NCI-H1436 treated with DMSO at 0.1 percent for 48 hours (cell line): ENCODE data around the gene PTPN1.
"Not testable (repeated sequence)": the region's sequence is repeated elsewhere in the genome, so short reads cannot be mapped to it uniquely, and the experiment has no call there.

Experiments
- DNase-seq: peaks from one replicate; lab custom pipeline; 2025; lab: John Stamatoyannopoulos, UW

PTPN1 gene

DNA sequence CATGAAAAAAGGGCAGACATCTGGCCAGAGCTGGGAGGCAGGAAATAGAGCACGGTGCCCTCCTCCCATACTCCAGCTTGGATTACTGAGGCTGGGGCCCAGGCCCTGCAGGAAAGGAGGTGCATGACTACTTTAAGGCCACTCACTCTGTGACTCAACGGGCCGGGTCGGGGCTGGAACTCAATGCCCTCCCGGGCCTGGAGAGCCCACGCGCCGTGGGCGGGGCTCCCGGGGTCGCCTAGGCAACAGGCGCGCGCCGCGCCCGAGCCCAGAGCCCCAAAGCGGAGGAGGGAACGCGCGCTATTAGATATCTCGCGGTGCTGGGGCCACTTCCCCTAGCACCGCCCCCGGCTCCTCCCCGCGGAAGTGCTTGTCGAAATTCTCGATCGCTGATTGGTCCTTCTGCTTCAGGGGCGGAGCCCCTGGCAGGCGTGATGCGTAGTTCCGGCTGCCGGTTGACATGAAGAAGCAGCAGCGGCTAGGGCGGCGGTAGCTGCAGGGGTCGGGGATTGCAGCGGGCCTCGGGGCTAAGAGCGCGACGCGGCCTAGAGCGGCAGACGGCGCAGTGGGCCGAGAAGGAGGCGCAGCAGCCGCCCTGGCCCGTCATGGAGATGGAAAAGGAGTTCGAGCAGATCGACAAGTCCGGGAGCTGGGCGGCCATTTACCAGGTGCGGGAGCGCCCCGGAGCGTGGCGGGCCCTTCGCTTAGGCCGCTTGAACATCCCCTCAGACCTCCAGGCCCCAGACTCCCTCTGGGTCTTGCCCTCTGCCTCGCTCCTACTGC is at the start of gene PTPN1:
PTPN1 (plus strand) TSS at position 461 of the 783 bp plus-strand sequence; CDS start at position 606, 145 bp downstream.
- DNase-seq, result peak; percentile 87

DNA sequence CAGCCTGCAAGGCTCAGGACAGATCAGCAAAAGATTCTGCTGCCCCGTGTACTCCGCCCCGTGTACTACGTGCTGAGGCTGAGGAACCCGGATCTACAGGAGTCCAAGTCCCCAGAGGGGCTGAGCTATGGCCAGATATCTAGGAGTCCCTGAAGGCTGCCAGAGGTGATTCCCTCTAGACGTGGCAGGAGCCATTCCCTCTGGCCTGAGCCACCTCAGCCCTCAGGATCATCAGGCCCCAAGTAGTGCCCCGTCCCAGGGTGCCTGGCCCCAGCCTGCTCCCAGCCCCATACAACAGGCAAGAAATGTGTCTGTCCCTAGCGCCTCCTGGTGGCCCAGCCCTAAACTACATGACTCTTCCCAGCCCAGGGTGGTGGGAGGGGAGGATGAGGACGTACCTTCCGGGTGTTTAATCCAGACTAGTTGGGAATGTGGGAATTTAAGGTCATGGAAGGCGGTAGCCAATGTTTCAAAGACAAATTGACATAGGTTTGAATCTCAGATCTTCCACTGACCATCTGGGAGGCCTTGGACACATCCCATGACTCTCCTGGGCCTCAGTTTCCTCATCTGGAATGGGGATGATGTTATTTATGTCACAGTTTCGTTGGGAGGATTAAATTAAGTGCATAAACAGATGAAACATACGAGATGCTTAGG is 49.4 kb upstream of the PTPN1 start:
- peak; percentile 12 for DNase-seq

DNA sequence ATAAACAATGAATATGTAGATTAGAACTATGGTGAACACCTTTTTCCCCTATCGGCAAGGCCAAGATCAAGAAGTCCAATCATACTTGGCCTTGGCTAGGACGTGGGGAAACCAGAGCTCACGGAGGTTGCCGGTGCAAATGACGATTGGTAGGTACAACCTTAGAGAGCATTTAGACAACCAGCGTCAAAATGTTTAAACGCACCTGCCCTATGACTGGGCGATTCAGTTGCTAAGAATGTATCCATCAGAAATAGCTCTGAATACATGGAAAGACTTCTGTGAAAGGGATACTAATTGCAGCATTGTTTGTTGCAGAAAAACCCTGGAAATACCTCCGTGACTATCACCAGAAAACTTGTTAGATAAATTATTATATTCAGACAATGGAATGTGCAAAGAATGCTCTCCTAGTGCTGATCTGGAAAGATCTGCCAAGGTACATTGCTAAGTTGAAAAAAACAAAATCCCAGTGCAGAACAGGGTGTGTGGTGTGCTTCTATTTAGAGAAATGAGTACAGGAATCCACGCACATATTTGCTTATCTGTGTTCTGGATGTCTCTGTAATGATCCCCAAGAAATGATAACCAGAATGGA is 48.0 kb upstream of the PTPN1 start:
- no peak for DNase-seq

DNA sequence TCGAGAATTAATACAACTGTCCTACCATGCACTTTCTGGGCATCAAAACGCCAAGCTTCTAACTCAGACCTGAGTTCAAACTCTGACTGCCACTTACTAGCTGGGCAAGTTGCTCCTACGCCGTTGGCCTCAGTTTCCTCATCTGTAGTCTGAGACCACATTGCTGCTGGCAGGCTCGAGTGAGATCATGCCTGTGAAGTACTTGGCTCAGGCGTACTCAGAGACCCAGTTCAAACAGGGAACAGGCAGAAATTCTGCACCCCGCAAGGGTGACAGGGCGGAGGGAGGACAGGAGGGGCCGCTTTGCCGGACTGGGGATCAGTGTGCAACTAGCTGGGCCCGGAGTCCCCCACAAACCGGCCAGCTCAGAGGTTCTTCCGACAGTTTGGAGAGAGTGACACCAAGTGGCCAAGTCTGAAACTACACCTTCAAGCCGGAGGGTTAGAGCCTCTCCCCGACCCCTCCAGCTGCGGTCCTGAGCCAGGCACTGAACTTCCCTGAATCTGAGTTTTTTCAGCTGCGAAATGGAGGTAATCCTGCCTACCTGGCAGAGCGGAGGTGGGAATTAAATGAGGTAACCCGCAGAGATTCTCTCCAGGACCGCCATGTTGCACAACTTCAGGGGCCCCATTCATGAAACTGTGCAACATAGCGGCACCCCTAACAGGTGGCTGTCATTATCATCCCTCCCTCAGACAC is 46.0 kb upstream of the PTPN1 start:
- DNase-seq, result no peak

DNA sequence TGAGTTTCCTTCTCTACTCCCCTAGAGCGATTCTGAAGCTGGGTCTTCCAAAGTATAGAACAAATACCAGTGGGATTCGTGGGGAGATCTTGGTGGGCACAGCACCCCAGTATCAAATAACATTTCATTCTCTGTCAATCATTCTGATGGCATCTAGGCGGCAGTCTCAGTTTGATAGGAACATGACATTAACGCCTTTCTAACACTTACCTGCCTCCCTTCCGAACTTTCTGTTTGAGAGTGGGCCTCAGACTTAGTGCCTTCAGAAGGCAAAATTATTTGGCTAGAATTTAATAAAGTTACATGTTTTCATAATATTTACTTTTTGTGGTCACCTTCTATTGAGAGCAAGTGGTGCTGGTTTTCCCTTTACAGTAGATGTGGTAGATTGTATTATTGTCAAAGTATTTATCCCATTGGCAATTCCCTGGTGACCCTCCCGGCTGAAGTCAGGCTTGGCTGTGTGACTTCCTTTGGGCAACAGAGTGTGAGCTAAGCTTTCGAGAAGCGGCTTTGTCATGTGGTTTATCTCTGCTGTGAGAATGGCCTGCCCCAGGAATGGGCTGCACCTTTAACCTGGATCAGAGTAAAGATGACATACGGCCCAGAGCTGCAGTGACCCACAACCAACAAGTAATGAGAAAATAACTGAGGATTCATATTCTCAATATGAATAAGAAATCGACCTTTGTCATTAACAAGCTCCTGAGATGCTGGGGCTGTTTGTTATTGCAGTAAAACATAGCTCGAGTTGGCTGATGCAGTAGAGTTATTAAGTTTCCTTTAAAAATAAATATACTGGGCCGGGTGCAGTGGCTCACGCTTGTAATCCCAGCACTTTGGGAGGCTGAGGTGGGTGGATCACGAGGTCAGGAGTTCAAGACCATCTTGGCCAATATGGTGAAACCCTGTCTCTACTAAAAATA is 45.2 kb upstream of the PTPN1 start:
- DNase-seq, result no peak

DNA sequence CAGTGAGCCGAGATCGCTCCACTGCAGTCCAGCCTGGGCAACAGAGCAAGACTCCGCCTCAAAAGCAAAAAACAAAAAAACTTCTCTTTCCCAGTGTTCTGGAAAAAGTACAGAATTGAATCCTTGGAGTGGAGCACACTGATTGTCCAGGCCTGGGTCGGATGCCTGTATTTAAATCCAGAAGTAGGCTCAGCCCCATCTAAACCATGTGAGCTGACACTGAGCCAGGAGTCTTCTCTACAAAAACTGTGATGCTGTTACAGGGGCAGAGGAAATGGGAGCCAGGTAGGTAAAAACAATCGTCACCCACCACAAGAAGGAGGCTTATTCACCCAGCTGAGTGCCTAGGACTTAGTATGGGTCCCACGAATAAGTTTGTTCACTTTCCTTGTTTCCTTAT is 43.0 kb upstream of the PTPN1 start:
- no peak for DNase-seq

DNA sequence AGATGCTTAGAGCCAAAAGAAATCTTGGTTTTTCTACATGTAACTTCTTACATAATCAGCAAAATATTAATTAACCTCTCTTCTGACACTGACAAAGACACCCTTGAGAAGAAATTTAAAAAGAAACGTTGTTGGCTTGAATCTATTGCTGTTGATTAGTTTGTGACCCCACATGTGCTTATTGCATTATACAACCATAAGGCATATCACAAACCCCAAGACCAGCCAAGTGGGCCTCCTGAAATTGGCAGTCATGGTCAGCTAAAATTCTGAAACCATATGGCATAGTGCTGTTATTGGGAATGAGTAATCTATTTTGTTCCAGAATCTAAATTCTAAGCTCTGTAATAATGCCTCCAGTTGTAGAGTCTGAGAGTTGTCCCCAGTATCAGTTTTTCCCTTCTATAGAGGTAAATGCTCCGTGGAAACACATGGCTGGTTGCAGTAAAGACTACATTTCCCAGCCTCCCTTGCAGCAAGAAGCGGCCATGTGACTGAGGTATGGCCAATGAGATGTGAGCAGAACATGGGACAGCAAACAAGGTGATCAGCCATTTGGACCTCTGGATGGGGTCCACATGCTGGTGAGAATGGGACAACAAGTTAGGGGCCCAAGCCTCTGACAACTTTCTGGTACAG is 42.3 kb upstream of the PTPN1 start:
- DNase-seq, result no peak

DNA sequence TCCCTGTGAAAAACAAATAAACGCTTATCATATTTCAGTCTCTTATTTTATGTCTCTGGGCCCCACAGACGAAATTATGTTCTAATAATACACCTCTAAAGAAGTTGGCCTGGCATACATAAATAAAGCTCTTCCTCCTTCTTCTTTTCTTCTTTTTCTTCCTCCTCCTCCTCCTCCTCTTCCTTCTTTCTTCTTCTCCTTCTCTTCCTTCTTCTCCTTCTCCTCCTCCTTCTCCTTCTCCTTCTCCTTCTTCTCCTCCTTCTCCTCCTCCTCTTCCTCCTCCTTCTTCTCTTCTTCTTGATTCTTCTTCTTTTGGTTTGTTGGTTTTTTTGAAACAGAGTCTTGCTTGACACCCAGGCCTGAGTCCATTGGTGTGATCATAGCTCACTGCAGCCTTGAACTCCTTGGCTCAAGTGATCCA is 41.8 kb upstream of the PTPN1 start:
- no peak for DNase-seq

DNA sequence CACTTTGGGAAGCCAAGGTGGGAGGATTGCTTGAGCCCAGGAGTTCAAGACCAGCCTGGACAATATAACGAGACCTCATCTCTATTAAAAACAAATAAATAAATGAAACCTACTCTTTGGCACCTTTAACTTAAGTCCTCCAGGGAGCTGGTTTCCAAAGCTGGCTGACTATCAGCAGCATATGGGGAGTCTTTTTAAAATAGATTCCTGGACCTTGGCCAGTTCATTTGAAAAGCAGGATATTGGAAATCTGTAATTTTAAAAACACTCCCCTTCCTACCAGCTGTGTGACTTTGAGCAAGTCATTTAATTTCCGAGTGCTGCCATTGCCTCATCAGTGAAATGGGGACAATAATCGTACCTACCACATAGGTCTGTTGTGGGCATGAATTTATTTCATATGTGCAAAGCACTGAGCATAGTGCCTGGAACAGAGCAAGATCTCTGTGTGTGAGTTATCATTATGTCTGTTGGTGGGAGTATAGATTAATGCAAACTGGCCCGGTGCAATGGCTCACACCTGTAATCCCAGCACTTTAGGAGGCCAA is 40.9 kb upstream of the PTPN1 start:
- DNase-seq, result no peak

DNA sequence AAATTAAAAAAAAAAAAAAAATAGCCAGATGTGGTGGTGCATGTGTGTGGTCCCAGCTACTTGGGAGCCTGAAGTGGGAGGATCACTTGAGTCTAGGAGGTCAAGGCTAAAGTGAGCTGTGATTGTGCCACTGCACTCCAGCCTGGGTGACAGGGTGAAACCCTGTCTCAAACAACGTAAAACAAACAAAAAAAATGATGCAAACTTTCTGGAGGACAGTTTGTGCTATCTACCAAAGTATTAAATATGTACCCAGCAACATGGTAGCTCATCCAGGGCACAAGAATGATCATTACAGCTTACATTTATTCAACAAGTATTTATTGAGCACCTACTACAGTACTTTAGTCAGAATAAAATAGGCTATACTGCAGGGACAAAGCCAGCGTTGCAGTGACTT is 40.4 kb upstream of the PTPN1 start:
- DNase-seq, result no peak

DNA sequence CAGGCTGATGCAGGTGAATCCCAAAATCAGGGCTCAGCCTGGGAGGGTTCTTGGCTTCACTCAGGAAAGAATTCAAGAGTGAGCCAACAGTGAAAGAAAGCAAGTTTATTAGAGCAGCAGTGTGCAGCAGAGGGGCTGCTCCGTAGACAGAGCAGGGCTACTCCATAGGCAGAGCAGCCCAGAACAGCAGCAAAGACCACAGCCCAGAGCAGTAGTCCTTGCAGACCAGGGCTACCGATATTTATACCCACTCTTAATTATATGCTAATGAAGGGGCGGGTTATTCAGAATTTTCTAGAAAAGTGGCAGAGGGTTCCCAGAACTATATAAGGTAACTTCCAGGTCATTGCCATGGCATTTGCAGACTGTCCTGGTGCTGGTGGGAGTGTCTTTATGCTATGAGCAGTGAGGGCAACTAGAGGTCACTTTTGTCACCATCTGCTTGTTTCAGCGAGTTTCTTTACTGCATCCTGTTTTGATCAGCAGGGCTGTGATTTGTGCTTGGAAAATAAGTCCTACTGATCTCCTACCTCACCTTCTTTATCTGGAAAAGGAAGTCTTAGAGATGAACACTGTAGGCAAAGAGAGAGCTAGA is 39.8 kb upstream of the PTPN1 start:
- no peak for DNase-seq

DNA sequence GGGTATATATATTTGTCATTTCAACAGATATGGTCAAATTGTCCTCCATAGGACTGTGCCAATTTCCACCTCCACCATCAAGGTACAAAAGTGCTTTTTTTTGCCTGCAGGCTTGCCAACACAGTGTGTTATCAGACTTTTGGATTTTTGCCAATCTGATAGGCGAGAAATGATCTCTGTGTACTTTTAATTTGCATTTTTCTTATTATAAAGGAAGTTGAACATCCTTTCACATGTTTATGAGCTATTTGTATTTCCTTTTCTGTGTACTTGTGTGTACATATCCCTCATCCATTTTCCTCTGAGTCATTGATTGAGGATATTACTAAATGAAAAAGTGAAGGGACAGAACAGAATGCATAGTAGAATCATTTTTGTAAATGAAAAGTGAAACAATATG is 39.0 kb upstream of the PTPN1 start:
- DNase-seq, result no peak

DNA sequence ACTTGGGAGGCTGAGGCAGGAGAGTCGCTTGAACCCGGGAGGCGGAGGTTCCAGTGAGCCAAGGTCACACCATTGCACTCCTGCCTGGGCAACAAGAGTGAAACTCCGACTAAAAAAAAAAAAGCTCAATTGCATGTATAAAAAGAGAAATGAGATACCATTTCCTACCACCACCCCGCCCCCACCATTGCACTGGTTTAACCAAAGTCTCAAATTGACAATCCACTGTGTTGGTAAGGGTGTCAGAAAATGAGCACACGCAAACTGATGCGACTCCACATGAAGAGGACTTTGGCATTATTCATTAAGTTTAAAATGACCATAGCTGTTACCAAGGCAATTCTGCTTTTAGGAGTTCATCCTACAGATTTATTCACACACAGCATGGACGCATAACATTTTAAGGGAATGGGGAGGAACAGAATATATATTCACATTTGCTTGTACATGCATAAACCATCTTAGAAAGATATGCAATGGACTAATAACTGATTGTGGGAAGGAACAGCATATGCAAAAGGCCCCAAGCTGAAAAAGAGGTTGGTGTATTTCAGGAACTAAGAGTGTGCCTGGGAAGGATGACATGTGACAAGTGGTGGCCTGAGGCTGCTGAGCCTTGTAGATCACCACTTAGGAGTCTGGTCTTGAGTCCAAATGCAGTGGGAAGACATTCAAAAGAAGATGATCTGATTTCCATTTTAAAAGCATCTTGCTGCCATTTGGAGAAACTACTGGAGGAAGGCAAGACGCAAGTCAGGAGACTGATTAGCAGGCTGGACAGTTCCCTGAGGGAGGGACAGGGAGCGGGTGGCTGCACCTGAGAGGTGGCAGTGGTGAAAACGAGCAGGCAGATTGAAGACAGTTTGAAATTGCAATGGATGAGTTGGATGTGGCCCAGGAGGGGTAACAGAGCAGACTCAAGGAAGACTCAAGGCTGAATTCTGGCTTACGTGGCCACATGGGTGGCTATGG is 37.2 kb upstream of the PTPN1 start:
- no peak for DNase-seq

DNA sequence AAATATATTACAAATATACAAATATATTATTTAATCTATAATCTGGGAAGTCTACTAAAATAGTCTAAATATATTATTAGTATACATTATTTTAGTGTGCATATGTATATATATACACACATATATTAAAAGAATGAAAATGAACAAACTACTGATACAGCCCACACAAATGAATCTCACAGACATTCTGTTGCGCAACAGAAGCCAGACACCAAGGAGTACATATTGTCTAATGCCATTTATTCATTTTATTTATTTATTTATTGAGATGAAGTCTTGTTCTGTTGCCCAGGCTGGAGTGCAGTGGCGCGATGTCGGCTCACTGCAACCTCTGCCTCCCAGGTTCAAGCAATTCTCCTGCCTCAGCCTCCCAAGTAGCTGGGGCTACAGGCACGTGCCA is 35.8 kb upstream of the PTPN1 start:
- not testable (repeated sequence) for DNase-seq

DNA sequence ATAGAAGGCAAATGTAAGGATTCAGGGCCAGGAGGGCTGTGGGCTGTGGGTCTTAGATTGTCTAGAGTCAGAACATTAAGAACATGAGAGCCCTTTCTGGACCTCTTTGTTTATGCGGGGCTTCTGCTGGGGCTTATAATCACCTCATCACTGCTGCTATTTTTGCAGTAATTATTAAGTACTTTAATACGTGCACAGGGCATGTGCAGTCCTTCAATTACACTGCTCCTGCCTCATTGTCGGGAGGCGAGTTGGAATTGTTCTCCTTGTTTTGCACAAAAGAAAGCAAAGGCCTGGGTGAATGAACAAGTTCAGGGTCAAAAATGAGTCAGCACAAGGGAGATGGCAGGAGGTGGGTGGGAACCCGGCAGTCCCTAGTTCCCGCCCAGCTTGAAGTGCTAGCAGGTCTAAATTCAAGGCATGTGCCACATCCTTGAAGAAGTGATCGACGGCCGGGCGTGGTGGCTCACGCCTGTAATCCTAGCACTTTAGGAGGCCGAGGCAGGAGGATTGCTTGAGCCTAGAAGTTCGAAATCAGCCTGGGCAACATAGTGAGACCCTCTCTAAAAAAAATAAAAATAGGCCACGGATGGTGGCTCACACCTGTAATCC is 34.4 kb upstream of the PTPN1 start:
- DNase-seq, result no peak

DNA sequence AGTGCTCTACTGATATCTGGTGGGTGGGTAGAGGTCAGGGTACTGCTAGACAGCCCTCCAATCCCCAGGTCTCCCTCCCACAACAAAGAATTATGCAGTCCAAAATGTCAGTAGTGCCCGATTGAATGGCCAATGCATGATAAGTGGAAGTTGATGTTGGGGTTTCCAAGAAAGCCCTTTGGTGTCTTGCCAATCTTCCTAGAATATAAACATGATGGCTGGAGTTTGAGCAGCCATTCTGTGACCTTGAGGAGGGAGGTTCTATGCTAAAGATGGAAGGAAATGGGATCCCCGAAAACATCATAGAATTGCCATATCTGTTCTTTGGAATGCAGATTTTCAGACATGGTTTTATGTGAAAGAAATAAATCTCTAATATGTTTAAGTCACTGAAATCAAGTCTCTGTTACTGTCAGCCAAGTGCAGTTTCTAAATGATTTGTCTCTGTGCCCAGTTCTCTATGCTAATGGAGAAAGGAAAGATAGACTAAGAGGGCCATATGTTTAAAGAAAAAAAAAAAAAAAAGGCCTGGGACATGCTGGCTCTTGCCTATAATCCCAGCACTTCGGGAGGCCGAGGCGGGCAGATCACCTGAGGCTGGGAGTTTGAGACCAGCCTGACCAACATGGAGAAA is 32.8 kb upstream of the PTPN1 start:
- no peak for DNase-seq

DNA sequence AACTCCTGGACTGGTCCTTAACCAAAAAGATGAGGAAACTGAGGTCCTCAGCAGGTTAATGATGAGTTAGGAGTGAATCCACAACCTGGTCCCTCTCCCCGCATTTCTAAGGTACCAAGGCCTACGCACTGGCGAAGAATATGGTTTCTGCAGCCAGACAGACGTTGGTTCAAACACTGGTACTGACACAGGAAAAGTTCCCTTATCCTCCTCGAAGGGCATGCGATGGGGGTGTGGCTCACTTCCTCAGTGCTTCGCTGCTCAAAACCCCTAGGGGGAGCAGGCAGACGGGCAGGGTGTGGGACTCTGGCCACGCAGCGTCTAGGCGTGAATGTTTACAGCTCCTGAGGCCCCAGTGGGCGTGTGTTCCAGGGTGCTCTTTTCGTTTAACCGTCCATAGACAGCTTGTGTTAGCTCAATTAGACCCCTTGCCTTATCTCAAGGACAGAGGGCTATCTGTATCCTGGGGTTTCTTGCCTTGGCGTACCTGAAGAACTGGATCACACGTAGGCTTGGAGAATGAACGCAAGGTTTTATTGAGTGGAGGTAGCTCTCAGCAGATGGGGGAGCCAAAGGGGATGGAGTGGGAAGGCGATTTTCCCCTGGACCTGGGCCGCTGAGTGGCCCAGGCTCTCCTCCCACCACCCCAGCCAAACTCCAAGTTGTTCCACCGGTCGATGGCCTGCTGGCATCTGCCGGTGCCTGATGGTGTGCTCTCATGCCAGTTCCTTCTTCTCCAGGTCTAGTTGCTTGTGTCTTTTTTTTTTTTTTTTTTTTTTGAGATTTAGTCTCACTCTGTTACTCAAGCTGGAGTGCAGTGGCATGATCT is 31.8 kb upstream of the PTPN1 start:
- DNase-seq, result no peak
